HG03175 (cell line): ENCODE results near the gene DUS2.
"Not testable (repeated sequence)": the region's sequence is repeated elsewhere in the genome, so short reads cannot be mapped to it uniquely, and the experiment has no call there.

ENCODE experiments used
- ATAC-seq: cut with Tn5 transposase; IDR thresholded peaks from one replicate; pipeline ENCODE4 v1.9.1; 2021; ENCODE audit warnings: mild to moderate bottlenecking, moderate library complexity; ENCODE audit not compliant: unreplicated experiment

Gene DUS2

DNA sequence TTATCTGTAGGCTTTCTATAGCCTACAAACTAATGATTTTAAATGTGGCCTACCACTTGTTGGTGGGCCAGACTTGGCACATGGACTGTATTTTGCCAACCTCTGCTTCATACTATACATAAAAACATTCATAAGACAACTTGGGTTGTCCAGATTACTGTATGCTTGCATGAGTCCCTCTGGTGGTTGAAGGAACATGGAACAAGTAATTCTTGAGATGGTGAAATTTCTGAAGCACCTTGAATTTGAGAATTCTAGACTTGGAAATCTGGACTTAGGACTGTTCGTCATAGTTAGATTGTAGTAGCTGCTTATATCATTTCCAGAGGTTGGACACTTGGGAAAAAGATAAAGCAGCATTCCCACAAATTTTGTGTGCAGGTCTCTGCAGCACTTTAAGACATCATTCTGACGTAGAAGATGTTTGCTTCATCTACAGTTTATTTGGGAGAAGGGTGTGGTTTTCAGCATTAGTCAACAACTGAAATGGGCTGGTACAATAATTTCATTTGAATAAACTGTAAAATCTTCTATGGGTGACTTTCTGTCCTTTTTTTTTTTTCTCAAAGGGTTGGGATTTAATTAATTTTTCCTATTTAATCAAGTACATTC is 93.3 kb downstream of the DUS2 start:
- no peak for ATAC-seq

DNA sequence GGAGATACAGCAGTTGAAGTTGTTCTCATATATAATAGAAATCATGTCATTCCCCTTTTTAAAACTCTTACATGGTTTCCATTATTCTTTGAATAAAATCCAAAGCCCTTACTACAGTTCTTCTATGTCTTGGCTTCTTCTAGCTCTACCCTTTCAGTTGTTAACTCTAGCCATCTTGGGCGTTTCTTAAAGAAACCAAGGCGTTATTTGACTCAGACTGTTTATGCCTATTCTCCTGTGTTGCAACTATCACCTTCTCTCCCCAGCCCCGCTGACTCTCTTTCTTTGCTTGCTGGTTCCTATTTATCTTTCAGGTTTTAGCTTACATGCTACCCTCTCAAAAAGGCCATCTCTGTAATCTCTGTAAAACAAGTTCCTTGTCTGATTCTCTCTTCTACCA is 94.8 kb downstream of the DUS2 start:
- ATAC-seq: no peak

DNA sequence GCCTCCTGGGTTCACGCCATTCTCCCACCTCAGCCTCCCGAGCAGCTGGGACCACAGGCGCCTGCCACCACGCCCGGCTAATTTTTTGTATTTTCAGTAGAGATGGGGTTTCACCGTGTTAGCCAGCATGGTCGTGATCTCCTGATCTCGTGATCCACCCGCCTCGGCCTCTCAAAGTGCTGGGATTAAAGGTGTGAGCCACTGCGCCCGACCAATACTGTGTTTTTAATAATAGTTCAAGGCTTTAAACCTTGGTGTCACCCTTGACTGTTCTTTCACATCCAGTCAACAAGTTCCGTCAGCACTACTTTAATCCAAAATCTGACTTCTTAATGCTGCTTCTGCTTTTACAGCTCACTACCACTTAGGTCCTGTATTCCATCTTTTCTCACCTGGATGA is 95.9 kb downstream of the DUS2 start:
- ATAC-seq: peak; percentile 55

DNA sequence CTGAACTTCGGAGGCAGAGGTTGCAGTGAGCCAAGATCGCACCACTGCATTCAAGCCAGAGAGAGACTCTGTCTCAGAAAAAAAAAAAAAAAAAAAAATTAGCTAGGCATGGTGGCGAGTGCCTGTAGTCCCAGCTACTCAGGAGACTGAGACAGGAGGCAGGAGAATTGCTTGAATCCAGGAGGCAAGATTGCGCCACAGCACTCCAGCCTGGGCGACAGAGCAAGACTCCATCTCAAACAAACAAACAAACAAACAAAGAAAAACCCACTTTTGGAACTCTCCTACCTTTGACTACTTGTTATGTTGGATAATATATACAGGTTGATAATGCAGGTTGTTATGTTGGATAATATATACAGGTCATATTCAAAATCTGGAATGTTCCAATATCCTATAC is 97.4 kb downstream of the DUS2 start:
- not testable (repeated sequence) for ATAC-seq

DNA sequence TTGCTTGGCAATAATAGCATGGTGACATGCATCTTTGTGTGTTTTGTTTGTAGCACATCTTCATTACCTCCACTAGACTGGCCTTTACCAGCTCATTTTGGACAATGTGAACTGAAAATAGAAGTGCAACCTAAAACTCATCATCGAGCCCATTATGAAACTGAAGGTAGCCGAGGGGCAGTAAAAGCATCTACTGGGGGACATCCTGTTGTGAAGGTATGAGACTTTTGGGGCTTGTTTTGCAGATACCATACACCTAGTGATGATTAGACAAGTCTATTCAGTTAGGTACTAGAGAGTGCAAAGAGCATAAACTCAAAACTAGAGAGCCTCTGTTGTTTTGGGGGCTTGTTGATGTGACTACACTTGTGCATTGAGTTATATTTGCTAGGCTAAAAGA is 103.3 kb downstream of the DUS2 start:
- no peak for ATAC-seq

DNA sequence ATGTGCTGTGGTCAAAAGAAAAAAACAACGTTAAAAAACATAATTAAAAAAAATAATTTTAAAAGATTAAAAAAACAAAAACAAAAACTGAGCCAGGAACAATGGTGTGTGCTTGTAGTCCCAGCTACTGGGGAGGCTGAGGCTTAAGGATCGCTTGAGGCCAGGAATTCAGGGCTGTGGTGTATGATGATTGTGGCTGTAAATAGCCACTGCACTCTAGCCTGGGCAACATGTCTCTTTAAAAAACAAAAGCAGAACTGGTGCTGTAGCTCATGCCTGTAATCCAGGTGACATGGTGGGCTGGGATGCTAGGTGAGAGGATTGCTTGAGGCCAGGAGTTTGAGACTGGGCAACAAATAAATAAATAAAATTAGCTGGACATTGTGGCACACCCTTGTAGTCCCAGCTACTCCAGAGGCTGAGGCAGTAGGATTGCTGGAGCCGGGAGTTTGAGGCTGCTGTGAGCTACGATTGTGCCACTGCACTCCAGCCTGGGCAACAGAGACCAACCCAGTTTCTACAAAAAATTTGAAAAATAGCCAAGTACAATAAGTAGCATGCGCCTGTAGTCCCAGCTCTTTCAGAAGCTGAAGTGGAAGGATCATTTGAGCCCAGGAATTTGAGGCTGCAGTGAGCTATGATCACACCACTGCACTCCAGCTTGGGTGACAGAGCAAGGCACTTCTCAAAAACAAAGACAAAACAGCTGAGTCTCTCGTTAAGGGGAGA is 105.7 kb downstream of the DUS2 start:
- ATAC-seq: no peak
